Measurements from ENCODE around the gene C1QTNF12.

DNA sequence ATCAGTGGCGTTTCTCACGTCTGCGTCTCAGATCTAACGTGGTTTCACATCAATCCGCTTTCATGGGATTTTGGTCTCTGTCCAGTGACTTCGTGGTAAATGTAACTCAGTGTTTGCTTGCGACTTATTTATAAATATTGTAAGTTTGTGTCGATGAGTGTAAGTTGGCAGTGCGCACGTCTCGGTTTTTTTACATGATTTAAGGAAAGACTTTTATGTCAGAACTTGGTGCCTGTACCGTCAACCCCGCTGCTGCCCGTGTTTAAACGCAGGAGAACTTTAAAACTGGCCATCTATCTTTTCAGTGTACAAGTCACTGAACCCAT lies 13.0 kb downstream of the C1QTNF12 start:
- TF ChIP-seq CTCF (IDR thresholded peaks at IDR 0.05; ENCODE audit: low read length): no peak
- no peak for TF ChIP-seq EZH2 (optimal IDR thresholded peaks at IDR 0.05; ENCODE audit: low read depth, low read length)

Measured in MM.1S (cell line).